Non-pigmented ciliary epithelial cell (primary cell): ENCODE data around the gene ZNF653.
"Not testable (repeated sequence)": the region's sequence is repeated elsewhere in the genome, so short reads cannot be mapped to it uniquely, and the experiment has no call there.

Experiments
- DNase-seq: peaks from one replicate; pipeline ENCODE4 v3.0.0-alpha.2; 2010; ENCODE audit warnings: low read depth

The ZNF653 gene

GRCh38 chr19:11481534-11482383 is 23.9 kb downstream of the ZNF653 start:
- DNase-seq, result no peak

GRCh38 chr19:11480715-11481533 is 24.7 kb downstream of the ZNF653 start, which contains the start of gene ELAVL3:
Gene ELAVL3 (minus strand): TSS chr19:11481046. CDS start chr19:11480608, 438 bp downstream.
- DNase-seq, result no peak

GRCh38 chr19:11479898-11480714 is 25.5 kb downstream of the ZNF653 start:
- DNase-seq, result no peak

GRCh38 chr19:11479090-11479897 is 26.3 kb downstream of the ZNF653 start:
- DNase-seq, result no peak

- no peak for DNase-seq
Measured at GRCh38 chr19:11478167-11479089, 27.2 kb downstream of the ZNF653 start.

- no peak for DNase-seq
Measured at GRCh38 chr19:11475861-11476260, 29.8 kb downstream of the ZNF653 start.

- not testable (repeated sequence) for DNase-seq
Measured at GRCh38 chr19:11475343-11475742, 30.3 kb downstream of the ZNF653 start.

- DNase-seq, result no peak
Measured at GRCh38 chr19:11473725-11474124, 31.9 kb downstream of the ZNF653 start.

- not testable (repeated sequence) for DNase-seq
Measured at GRCh38 chr19:11468266-11468845, 37.3 kb downstream of the ZNF653 start.

- no peak for DNase-seq
Measured at GRCh38 chr19:11465600-11465999, 40.0 kb downstream of the ZNF653 start.

GRCh38 chr19:11464333-11465265 is 41.0 kb downstream of the ZNF653 start:
- no peak for DNase-seq

- no peak for DNase-seq
Measured at GRCh38 chr19:11463391-11463790, 42.2 kb downstream of the ZNF653 start.

GRCh38 chr19:11461453-11461852 is 44.2 kb downstream of the ZNF653 start:
- DNase-seq, result no peak

- DNase-seq, result no peak
Measured at GRCh38 chr19:11460207-11460606, 45.4 kb downstream of the ZNF653 start.

- not testable (repeated sequence) for DNase-seq
Measured at GRCh38 chr19:11458912-11459311, 46.7 kb downstream of the ZNF653 start.

GRCh38 chr19:11458236-11458900 is 47.3 kb downstream of the ZNF653 start:
- no peak for DNase-seq

- DNase-seq, result no peak
Measured at GRCh38 chr19:11457831-11458230, 47.8 kb downstream of the ZNF653 start.

GRCh38 chr19:11457115-11457514 is 48.5 kb downstream of the ZNF653 start:
- DNase-seq, result no peak
